Measurements from ENCODE around the gene CCDC88A. TPM values are rescaled to one million over a fixed set of nuclear protein-coding genes. Genes with fewer than 3 reads are reported as not detected.
"Not testable (repeated sequence)": the region's sequence is repeated elsewhere in the genome, so short reads cannot be mapped to it uniquely, and the experiment has no call there.

CCDC88A gene
- total RNA-seq, 2 experiments from 2014 or later = 11.0 to 12.9 TPM

- ChIA-PET POLR2A (interaction anchor here (0.8 to 1.7 kb wide), 8 partner anchors 10 to 237 kb away, joined by 3 to 7 read pairs (median 4); partner anchors contain the start of genes CFAP36, CLHC1, MTIF2 and RPS27A), CTCF (no interaction called here)
- H3K36me3 ChIP-seq (ENCODE audit: insufficient read depth, low read length) = no peaks in the 10 kb centered on the region
- H3K9me3 ChIP-seq (ENCODE audit: control insufficient read depth in 1 of 2, insufficient read depth in 1 of 2, low read length in 2 of 2) = no peaks in the 10 kb centered on the region
- Mint-ChIP-seq H3K36me3 (ENCODE audit: low read depth) (no peaks in the 10 kb centered on the region), H3K27me3 (no peaks in the 10 kb centered on the region), H3K4me3 (peak overlapping the region; percentile 96), H3K9me3 (no peaks in the 10 kb centered on the region), H3K4me1 (ENCODE audit: low read depth) (peaks cover 31% of the 10 kb centered on the region), H3K27ac (peak overlapping the region; percentile 97)
- DNase-seq (peak; percentile 77 to 93 (median 86)), ATAC-seq (ENCODE audit: poor library complexity) (peak; percentile 98)
- H3K27me3 ChIP-seq (ENCODE audit: control insufficient read depth in 1 of 2, insufficient read depth in 2 of 2, low read length in 2 of 2) = no peaks in the 10 kb centered on the region
- H3K27ac ChIP-seq (ENCODE audit: low read depth in 1 of 2, low read length in 2 of 2) = peak overlapping the region; percentile 78 to 88
- no peak for TF ChIP-seq CTCF (IDR thresholded peaks at IDR 0.05)
- intact Hi-C loops (cut with DNase I, micrococcal nuclease) = loop anchor here in 1 of 2 experiments (2.0 to 5.0 kb wide), 5 partner anchors 14 to 235 kb away; partner anchors contain the start of genes CFAP36 and MTIF2
- peaks cover 11% of the 10 kb centered on the region for H3K4me1 ChIP-seq (ENCODE audit: insufficient read depth, low read length)
- H3K4me3 ChIP-seq (ENCODE audit: low read length) = peak overlapping the region; percentile 81
Measured at GRCh38 chr2:55282110-55282917, 137.3 kb downstream of the CCDC88A start.

GRCh38 chr2:55280851-55281546 is 138.7 kb downstream of the CCDC88A start:
- DNase-seq; H3K4me3 ChIP-seq (ENCODE audit: low read length); H3K9me3 ChIP-seq (ENCODE audit: control insufficient read depth in 1 of 2, insufficient read depth in 1 of 2, low read length in 2 of 2); H3K36me3 ChIP-seq (ENCODE audit: insufficient read depth, low read length); ATAC-seq (ENCODE audit: poor library complexity); H3K27me3 ChIP-seq (ENCODE audit: control insufficient read depth in 1 of 2, insufficient read depth in 2 of 2, low read length in 2 of 2); H3K27me3 Mint-ChIP-seq; H3K36me3 Mint-ChIP-seq (ENCODE audit: low read depth); CTCF ChIA-PET; H3K9me3 Mint-ChIP-seq: not testable (repeated sequence)
- Histone ChIP-seq H3K27ac (ENCODE audit: low read depth in 1 of 2, low read length in 2 of 2) (peak overlapping the region in 1 of 2 donors; percentile 88), H3K4me1 (ENCODE audit: insufficient read depth, low read length) (peaks cover 11% of the 10 kb centered on the region)
- peaks cover 25% of the 10 kb centered on the region for H3K4me1 Mint-ChIP-seq (ENCODE audit: low read depth)
- H3K27ac Mint-ChIP-seq = peak overlapping the region; percentile 97
- intact Hi-C loops (cut with DNase I, micrococcal nuclease) = loop anchor here (2.0 to 5.0 kb wide), 4 partner anchors 48 to 236 kb away; partner anchors contain the start of genes CFAP36 (in 1 of the 2), CLHC1 (in 1 of the 2) and RPS27A (in 1 of the 2)
- peak overlapping the region; percentile 64 for H3K4me3 Mint-ChIP-seq
- POLR2A ChIA-PET = interaction anchor here (1.0 to 1.7 kb wide), 5 partner anchors 13 to 238 kb away, joined by 4 to 7 read pairs (median 6); partner anchors contain the start of genes CFAP36, CLHC1, MTIF2 and RPS27A

GRCh38 chr2:55279859-55280424 is 139.7 kb downstream of the CCDC88A start:
- H3K36me3 ChIP-seq (ENCODE audit: insufficient read depth, low read length); H3K9me3 Mint-ChIP-seq; H3K27me3 ChIP-seq (ENCODE audit: control insufficient read depth in 1 of 2, insufficient read depth in 2 of 2, low read length in 2 of 2); H3K9me3 ChIP-seq (ENCODE audit: control insufficient read depth in 1 of 2, insufficient read depth in 1 of 2, low read length in 2 of 2); POLR2A ChIA-PET; CTCF ChIA-PET; H3K4me3 ChIP-seq (ENCODE audit: low read length); H3K27me3 Mint-ChIP-seq; DNase-seq; H3K27ac ChIP-seq (ENCODE audit: low read depth in 1 of 2, low read length in 2 of 2); ATAC-seq (ENCODE audit: poor library complexity); H3K36me3 Mint-ChIP-seq (ENCODE audit: low read depth): not testable (repeated sequence)
- Mint-ChIP-seq H3K27ac (peak overlapping the region; percentile 6), H3K4me1 (ENCODE audit: low read depth) (peaks cover 20% of the 10 kb centered on the region), H3K4me3 (peak overlapping the region; percentile 31)
- H3K4me1 ChIP-seq (ENCODE audit: insufficient read depth, low read length) = peaks cover 11% of the 10 kb centered on the region
- intact Hi-C loops (cut with DNase I, micrococcal nuclease) = loop anchor here (2.0 to 5.0 kb wide), 4 partner anchors 47 to 237 kb away; partner anchors contain the start of genes CFAP36 (in 1 of the 2), CLHC1 (in 1 of the 2) and RPS27A (in 1 of the 2)

DNA sequence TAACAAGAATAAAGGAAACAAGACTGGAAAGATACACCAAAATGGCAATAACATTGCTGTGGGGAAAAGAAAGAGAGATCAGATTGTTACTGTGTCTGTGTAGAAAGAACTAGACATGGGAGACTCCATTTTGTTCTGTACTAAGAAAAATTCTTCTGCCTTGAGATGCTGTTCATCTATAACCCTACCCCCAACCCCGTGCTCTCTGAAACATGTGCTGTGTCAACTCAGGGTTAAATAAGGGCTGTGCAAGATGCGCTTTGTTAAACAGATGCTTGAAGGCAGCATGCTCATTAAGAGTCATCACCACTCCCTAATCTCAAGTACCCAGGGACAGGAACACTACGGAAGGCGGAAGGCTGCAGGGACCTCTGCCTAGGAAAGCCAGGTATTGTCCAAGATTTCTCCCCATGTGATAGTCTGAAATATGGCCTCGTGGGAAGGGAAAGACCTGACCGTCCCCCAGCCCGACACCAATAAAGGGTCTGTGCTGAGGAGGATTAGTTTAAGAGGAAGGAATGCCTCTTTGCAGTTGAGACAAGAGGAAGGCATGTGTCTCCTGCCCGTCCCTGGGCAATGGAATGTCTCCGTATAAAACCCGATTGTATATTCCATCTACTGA is 140.3 kb downstream of the CCDC88A start:
- POLR2A ChIA-PET; H3K4me3 ChIP-seq (ENCODE audit: low read length); H3K9me3 ChIP-seq (ENCODE audit: control insufficient read depth in 1 of 2, insufficient read depth in 1 of 2, low read length in 2 of 2); DNase-seq; ATAC-seq (ENCODE audit: poor library complexity); H3K36me3 ChIP-seq (ENCODE audit: insufficient read depth, low read length); H3K27ac ChIP-seq (ENCODE audit: low read depth in 1 of 2, low read length in 2 of 2); H3K27me3 ChIP-seq (ENCODE audit: control insufficient read depth in 1 of 2, insufficient read depth in 2 of 2, low read length in 2 of 2); H3K27ac Mint-ChIP-seq; H3K27me3 Mint-ChIP-seq; H3K9me3 Mint-ChIP-seq; H3K36me3 Mint-ChIP-seq (ENCODE audit: low read depth); CTCF ChIA-PET; intact Hi-C loops (cut with DNase I, micrococcal nuclease): not testable (repeated sequence)
- peaks cover 11% of the 10 kb centered on the region for H3K4me1 ChIP-seq (ENCODE audit: insufficient read depth, low read length)
- H3K4me1 Mint-ChIP-seq (ENCODE audit: low read depth) = peaks cover 18% of the 10 kb centered on the region
- peak overlapping the region; percentile 38 for H3K4me3 Mint-ChIP-seq
